ENCODE data around the gene SLC37A2.
"Not testable (repeated sequence)": the region's sequence is repeated elsewhere in the genome, so short reads cannot be mapped to it uniquely, and the experiment has no call there.

SLC37A2 gene

GRCh38 chr11:125083312-125084056, 20.4 kb downstream of the SLC37A2 start:
- in situ Hi-C loops (cut with HindIII; ENCODE audit: low sequenced_read_pairs): no loop called here

- in situ Hi-C loops (cut with HindIII; ENCODE audit: low sequenced_read_pairs): no loop called here
These were observed 20.9 kb downstream of the SLC37A2 start for GRCh38 chr11:125084057-125084416.

- in situ Hi-C loops (cut with HindIII; ENCODE audit: low sequenced_read_pairs): no loop called here
These were observed 21.7 kb downstream of the SLC37A2 start for GRCh38 chr11:125084761-125085231.

GRCh38 chr11:125085301-125086081, 22.4 kb downstream of the SLC37A2 start:
- in situ Hi-C loops (cut with HindIII; ENCODE audit: low sequenced_read_pairs): no loop called here

- in situ Hi-C loops (cut with HindIII; ENCODE audit: low sequenced_read_pairs): no loop called here
These were observed 23.7 kb downstream of the SLC37A2 start for GRCh38 chr11:125086633-125087296.

- in situ Hi-C loops (cut with HindIII; ENCODE audit: low sequenced_read_pairs): no loop called here
These were observed 25.0 kb downstream of the SLC37A2 start for GRCh38 chr11:125088123-125088522.

GRCh38 chr11:125088576-125089455, 25.7 kb downstream of the SLC37A2 start:
- in situ Hi-C loops (cut with HindIII; ENCODE audit: low sequenced_read_pairs): no loop called here

GRCh38 chr11:125089481-125089880, 26.4 kb downstream of the SLC37A2 start:
- in situ Hi-C loops (cut with HindIII; ENCODE audit: low sequenced_read_pairs): not testable (repeated sequence)

- in situ Hi-C loops (cut with HindIII; ENCODE audit: low sequenced_read_pairs): not testable (repeated sequence)
These were observed 27.0 kb downstream of the SLC37A2 start for GRCh38 chr11:125090151-125090550.

- in situ Hi-C loops (cut with HindIII; ENCODE audit: low sequenced_read_pairs): no loop called here
These were observed 27.7 kb downstream of the SLC37A2 start for GRCh38 chr11:125090816-125091215.

GRCh38 chr11:125091247-125091876, 28.3 kb downstream of the SLC37A2 start:
- in situ Hi-C loops (cut with HindIII; ENCODE audit: low sequenced_read_pairs): no loop called here

- in situ Hi-C loops (cut with HindIII; ENCODE audit: low sequenced_read_pairs): no loop called here
These were observed 29.0 kb downstream of the SLC37A2 start for GRCh38 chr11:125091877-125092664.

- in situ Hi-C loops (cut with HindIII; ENCODE audit: low sequenced_read_pairs): no loop called here
These were observed 29.6 kb downstream of the SLC37A2 start for GRCh38 chr11:125092669-125093068.

- in situ Hi-C loops (cut with HindIII; ENCODE audit: low sequenced_read_pairs): no loop called here
These were observed 30.4 kb downstream of the SLC37A2 start for GRCh38 chr11:125093502-125093901.

GRCh38 chr11:125094731-125095130, 31.6 kb downstream of the SLC37A2 start:
- in situ Hi-C loops (cut with HindIII; ENCODE audit: low sequenced_read_pairs): no loop called here

GRCh38 chr11:125100136-125100535, 37.0 kb downstream of the SLC37A2 start:
- in situ Hi-C loops (cut with HindIII; ENCODE audit: low sequenced_read_pairs): no loop called here

- in situ Hi-C loops (cut with HindIII; ENCODE audit: low sequenced_read_pairs): no loop called here
These were observed 38.5 kb downstream of the SLC37A2 start for GRCh38 chr11:125101596-125101995.

GRCh38 chr11:125102025-125102424, 38.9 kb downstream of the SLC37A2 start:
- in situ Hi-C loops (cut with HindIII; ENCODE audit: low sequenced_read_pairs): no loop called here

GRCh38 chr11:125102510-125102909, 39.4 kb downstream of the SLC37A2 start:
- in situ Hi-C loops (cut with HindIII; ENCODE audit: low sequenced_read_pairs): no loop called here

All from DLD1 (cell line).